Prostate gland (tissue), 2 donors: ENCODE results near the gene NTS. TPM values are rescaled to one million over a fixed set of nuclear protein-coding genes. Genes with fewer than 3 reads are reported as not detected.

Experiments
- DNase-seq: peaks from one replicate; pipeline ENCODE4 v3.0.0-alpha.2; 2019; ENCODE audit warnings: low spot score
- H3K27ac ChIP-seq, 2 donors: fragments of 200-600 bp; sonication (generic); 2 replicates each; pipeline ENCODE4 v1.5.1; 2017 to 2019
- H3K27me3 ChIP-seq: fragments of 200-600 bp; sonication (generic); replicated peaks from 2 replicates; pipeline ENCODE4 v1.5.1; 2019; ENCODE audit not compliant: insufficient read depth
- H3K36me3 ChIP-seq, 2 donors: fragments of 200-600 bp; sonication (generic); 1 replicate in 1 of 2; 2 replicates in 1 of 2; pipeline versions ENCODE4 v1.5.1 to v1.8.1; 2017 to 2019
- H3K4me1 ChIP-seq: fragments of 200-600 bp; sonication (generic); replicated peaks from 2 replicates; pipeline ENCODE4 v1.5.1; 2019
- H3K4me3 ChIP-seq, 2 donors: fragments of 200-600 bp; sonication (generic); 2 replicates each; pipeline ENCODE4 v1.5.1; 2017 to 2019
- H3K9me3 ChIP-seq: fragments of 200-600 bp; sonication (generic); 2 replicates; pipeline ENCODE4 v1.5.1; 2017
- CTCF ChIP-seq, 4 experiments: fragments of 200-600 bp in 2 of 4; fragments of 450-650 bp in 2 of 4; sonication (generic) in 2 of 4; IDR thresholded peaks; 1 replicate in 3 of 4; 2 replicates in 1 of 4; pipeline ENCODE4 v1.5.1; 2016 to 2019; ENCODE audit warnings: antibody characterized with exemption in 4 of 4, mild to moderate bottlenecking in 2 of 4, moderate library complexity in 2 of 4
- POLR2A ChIP-seq: fragments of 450-650 bp; IDR thresholded peaks from one replicate; pipeline ENCODE4 v1.6.1; 2016; ENCODE audit warnings: antibody characterized with exemption, mild to moderate bottlenecking
- POLR2AphosphoS5 ChIP-seq: sonication (generic); formaldehyde crosslinking; IDR thresholded peaks from one replicate; pipeline ENCODE4 v1.6.1; 2017; ENCODE audit warnings: antibody characterized with exemption
- WGBS: methylation state at CpG from one replicate; pipeline ENCODE4 v1.1.5; 2018; 5-methylcytosine and 5-hydroxymethylcytosine counted together
- intact Hi-C: fragments of 100-400 bp; cut with DNase I; formaldehyde crosslinking; loops from one replicate; pipeline ENCODE4 v1.14.2; 2022
- total RNA-seq, 2 donors: library from RNA; depleted of rRNA; stranded (reverse); fragments of >200 nt; gene quantifications; one replicate each; pipeline ENCODE4 v1.1.0, GENCODE V29; 2016

The NTS gene
- total RNA-seq, 2 donors from 2014 or later, result 0.96 TPM; not detected in 1

GRCh38 chr12:85849344-85849743 lies 24.8 kb upstream of the NTS start:
- Histone ChIP-seq H3K4me1 (no peaks in the 10 kb centered on the region), H3K27me3 (no peaks in the 10 kb centered on the region), H3K4me3 (no peak overlapping the region), H3K27ac (no peak overlapping the region), H3K9me3 (no peaks in the 10 kb centered on the region), H3K36me3 (no peaks in the 10 kb centered on the region)
- DNase-seq, result no peak
- no peak for TF ChIP-seq POLR2AphosphoS5
- TF ChIP-seq POLR2A, result no peak
- TF ChIP-seq CTCF (IDR thresholded peaks at IDR 0.05), result no peak
- intact Hi-C loops, result no loop called here
- 46% methylated on average over 3 of the region's 3 CpGs for WGBS

GRCh38 chr12:85855305-85855704 lies 18.8 kb upstream of the NTS start:
- WGBS, result 83% methylated on average over 6 of the region's 6 CpGs
- no peaks in the 10 kb centered on the region for H3K4me1 ChIP-seq
- H3K27ac ChIP-seq, result no peak overlapping the region
- no peaks in the 10 kb centered on the region for H3K9me3 ChIP-seq
- no peak for DNase-seq
- no peak for TF ChIP-seq POLR2A
- TF ChIP-seq POLR2AphosphoS5, result no peak
- TF ChIP-seq CTCF (IDR thresholded peaks at IDR 0.05), result no peak
- H3K36me3 ChIP-seq, result no peaks in the 10 kb centered on the region
- intact Hi-C loops, result no loop called here
- H3K27me3 ChIP-seq, result no peaks in the 10 kb centered on the region
- no peak overlapping the region for H3K4me3 ChIP-seq

GRCh38 chr12:85856966-85857365 lies 17.1 kb upstream of the NTS start:
- DNase-seq, result no peak
- no peak for TF ChIP-seq POLR2AphosphoS5
- no peak for TF ChIP-seq POLR2A
- no peak for TF ChIP-seq CTCF (IDR thresholded peaks at IDR 0.05)
- no peak overlapping the region for H3K4me3 ChIP-seq
- 76% methylated on average over 3 of the region's 3 CpGs for WGBS
- no peak overlapping the region for H3K27ac ChIP-seq
- H3K9me3 ChIP-seq, result no peaks in the 10 kb centered on the region
- H3K27me3 ChIP-seq, result no peaks in the 10 kb centered on the region
- intact Hi-C loops, result no loop called here
- no peaks in the 10 kb centered on the region for H3K4me1 ChIP-seq
- H3K36me3 ChIP-seq, result no peaks in the 10 kb centered on the region

GRCh38 chr12:85865890-85866289 lies 8.2 kb upstream of the NTS start:
- Histone ChIP-seq H3K27ac (no peak overlapping the region), H3K36me3 (no peaks in the 10 kb centered on the region), H3K27me3 (no peaks in the 10 kb centered on the region), H3K9me3 (no peaks in the 10 kb centered on the region), H3K4me3 (no peak overlapping the region), H3K4me1 (no peaks in the 10 kb centered on the region)
- DNase-seq, result no peak
- TF ChIP-seq CTCF (IDR thresholded peaks at IDR 0.05) (no peak), POLR2A (no peak), POLR2AphosphoS5 (no peak)
- WGBS, result 91% methylated on average over 6 of the region's 6 CpGs
- intact Hi-C loops, result no loop called here

- Histone ChIP-seq H3K4me3 (no peak overlapping the region), H3K27me3 (no peaks in the 10 kb centered on the region), H3K4me1 (no peaks in the 10 kb centered on the region), H3K27ac (no peak overlapping the region), H3K36me3 (no peaks in the 10 kb centered on the region), H3K9me3 (no peaks in the 10 kb centered on the region)
- 31% methylated on average over 5 of the region's 5 CpGs for WGBS
- peak; percentile 45 for DNase-seq
- intact Hi-C loops, result no loop called here
- TF ChIP-seq POLR2A (no peak), CTCF (IDR thresholded peaks at IDR 0.05) (peak; percentile 34 to 80 (median 74))
These were observed 6.9 kb upstream of the NTS start for GRCh38 chr12:85866986-85867776.
